OCI-LY7 (cell line): ENCODE measurements around the gene STK35. TPM values are rescaled to one million over a fixed set of nuclear protein-coding genes. Genes with fewer than 3 reads are reported as not detected.

ENCODE experiments used
- BruUV-seq: library from RNA; stranded (reverse); fragments of 400-500 nt; replicated peaks from 2 replicates; lab custom pipeline; 2021; lab: Mats Ljungman, UMichigan
- CTCF ChIA-PET: fragments of 300-600 bp; sonication (Branson Sonifier 250); formaldehyde crosslinking; loops from one replicate; lab custom pipeline; 2022; ENCODE audit warnings: antibody characterized with exemption; ENCODE audit not compliant: unreplicated experiment; lab: Charles Lee
- POLR2A ChIA-PET: fragments of 300-600 bp; sonication (Branson Sonifier 250); formaldehyde crosslinking; loops from one replicate; lab custom pipeline; 2022; ENCODE audit warnings: antibody characterized with exemption; lab: Charles Lee
- DNase-seq: peaks from one replicate; pipeline ENCODE4 v3.0.0-alpha.2; 2015; ENCODE audit warnings: low spot score
- H2AFZ ChIP-seq: fragments of 200-600 bp; sonication (generic), shearing (Covaris generic); 2 replicates; pipeline ENCODE4 v1.6.1; 2014; ENCODE audit warnings: mild to moderate bottlenecking, antibody characterized with exemption, low read length, moderate library complexity
- H3K27ac ChIP-seq: fragments of 200-600 bp; sonication (generic); 2 replicates; pipeline ENCODE4 v1.5.1; 2014; ENCODE audit warnings: mixed run types, low read depth, mild to moderate bottlenecking, moderate library complexity, low read length, inconsistent platforms; ENCODE audit not compliant: poor library complexity, severe bottlenecking
- H3K36me3 ChIP-seq: fragments of 200-600 bp; sonication (generic); 2 replicates; pipeline ENCODE4 v1.6.1; 2014; ENCODE audit warnings: mild to moderate bottlenecking, antibody characterized with exemption, low read length, moderate library complexity, mixed read lengths; ENCODE audit not compliant: insufficient read depth
- H3K4me1 ChIP-seq: fragments of 200-600 bp; sonication (generic); 2 replicates; pipeline ENCODE4 v1.5.1; 2014; ENCODE audit warnings: mild to moderate bottlenecking, low read length; ENCODE audit not compliant: insufficient read depth, poor library complexity, severe bottlenecking
- H3K4me2 ChIP-seq: fragments of 200-600 bp; sonication (generic); 2 replicates; pipeline ENCODE4 v1.6.1; 2014; ENCODE audit warnings: mild to moderate bottlenecking, low read length
- H3K4me3 ChIP-seq: fragments of 200-600 bp; sonication (generic); 2 replicates; pipeline ENCODE4 v1.5.1; 2014; ENCODE audit warnings: mild to moderate bottlenecking, low read depth, low read length; ENCODE audit not compliant: poor library complexity, severe bottlenecking
- H3K79me2 ChIP-seq: fragments of 200-600 bp; sonication (generic); 2 replicates; pipeline ENCODE4 v1.6.1; 2016; ENCODE audit warnings: low read depth, mild to moderate bottlenecking, low read length, moderate library complexity, mixed read lengths; ENCODE audit not compliant: insufficient read depth
- H3K9me2 ChIP-seq: fragments of 200-600 bp; sonication (generic); 2 replicates; pipeline ENCODE4 v1.6.1; 2016; ENCODE audit warnings: mild to moderate bottlenecking, low read length, mixed read lengths; ENCODE audit not compliant: insufficient read depth
- H3K9me3 ChIP-seq: fragments of 200-600 bp; sonication (generic); 2 replicates; pipeline ENCODE4 v1.6.1; 2014; ENCODE audit warnings: mild to moderate bottlenecking, mixed run types, low read length, mixed read lengths
- H4K20me1 ChIP-seq: fragments of 200-600 bp; sonication (generic); 2 replicates; pipeline ENCODE4 v1.6.1; 2014; ENCODE audit warnings: mild to moderate bottlenecking, antibody characterized with exemption, low read length, moderate library complexity, mixed read lengths; ENCODE audit not compliant: insufficient read depth
- CTCF ChIP-seq: fragments of 200-600 bp; sonication (generic); conservative IDR thresholded peaks from 2 replicates; pipeline ENCODE4 v1.5.1; 2014; ENCODE audit warnings: mild to moderate bottlenecking, antibody characterized with exemption, low read length, moderate library complexity, mixed read lengths
- EZH2phosphoT487 ChIP-seq: fragments of 200-600 bp; sonication (generic); IDR thresholded peaks from 2 replicates; pipeline ENCODE4 v1.6.1; 2018; ENCODE audit warnings: low read depth, borderline replicate concordance, mild to moderate bottlenecking, mixed run types, antibody characterized with exemption, low read length, moderate library complexity, mixed read lengths
- intact Hi-C: fragments of 100-400 bp; cut with micrococcal nuclease; formaldehyde crosslinking; loops from one replicate; pipeline ENCODE4 v1.10.0; 2022; ENCODE audit not compliant: unreplicated experiment
- total RNA-seq, 2 experiments: library from RNA; depleted of rRNA in 1 of 2; stranded (reverse); fragments of >200 nt in 1 of 2; shearing (Covaris generic) in 1 of 2; gene quantifications; 2 replicates each; pipeline ENCODE4 v1.2.3, GENCODE V29; 2014 to 2022

The STK35 gene
- total RNA-seq, 2 experiments from 2014 or later, result 21.4 to 22.3 TPM

GRCh38 chr20:2125474-2126112 is 24.0 kb downstream of the STK35 start:
- POLR2A ChIA-PET, result interaction anchor here (0.9 to 1.1 kb wide), 2 partner anchors 22 to 32 kb away, joined by 5 read pairs; no protein-coding TSS in a partner anchor
- CTCF ChIA-PET, result interaction anchor here (1.0 kb wide), 1 partner anchor 11 kb away, joined by 3 read pairs; no protein-coding TSS in a partner anchor

GRCh38 chr20:2127238-2127637 is 25.6 kb downstream of the STK35 start:
- H3K27ac ChIP-seq, result no peak overlapping the region
- H3K4me1 ChIP-seq, result peaks cover 24% of the 10 kb centered on the region
- no peak for TF ChIP-seq EZH2phosphoT487
- TF ChIP-seq CTCF, result no peak
- peaks cover 40% of the 10 kb centered on the region; the same call in 1 of the 2 replicates for H3K36me3 ChIP-seq
- H3K4me3 ChIP-seq, result no peak overlapping the region
- H3K4me2 ChIP-seq, result no peak overlapping the region
- H3K9me2 ChIP-seq, result no peaks in the 10 kb centered on the region
- H4K20me1 ChIP-seq, result peaks cover 27% of the 10 kb centered on the region; the same call in 1 of the 2 replicates
- H3K9me3 ChIP-seq, result no peaks in the 10 kb centered on the region
- intact Hi-C loops, result no loop called here
- BruUV-seq, result no TSS peak
- H3K79me2 ChIP-seq, result peaks cover 64% of the 10 kb centered on the region
- ChIA-PET CTCF (interaction anchor here (0.6 kb wide), 1 partner anchor 1286 kb away, joined by 3 read pairs; no protein-coding TSS in a partner anchor), POLR2A (no interaction called here)
- no peak overlapping the region for H2AFZ ChIP-seq
- DNase-seq, result no peak

More at GRCh38 chr20:2125474-2126112, 24.0 kb downstream of the STK35 start:
- peak overlapping the region; percentile 59; the same call in 1 of the 2 replicates for H3K4me2 ChIP-seq
- no peak for DNase-seq
- intact Hi-C loops, result no loop called here
- no peaks in the 10 kb centered on the region for H3K9me2 ChIP-seq
- no TSS peak for BruUV-seq
- H3K9me3 ChIP-seq, result no peaks in the 10 kb centered on the region
- H3K4me3 ChIP-seq, result no peak overlapping the region
- peak overlapping the region; percentile 78 for H3K27ac ChIP-seq
- 0 out of 2 replicates have a peak, but pooled peaks cover 22% of the 10 kb centered on the region for H4K20me1 ChIP-seq
- no peak for TF ChIP-seq CTCF
- no peak for TF ChIP-seq EZH2phosphoT487
- H3K4me1 ChIP-seq, result peaks cover 24% of the 10 kb centered on the region
- H2AFZ ChIP-seq, result no peak overlapping the region
- peaks cover 50% of the 10 kb centered on the region; the same call in 1 of the 2 replicates for H3K36me3 ChIP-seq
- peaks cover 68% of the 10 kb centered on the region for H3K79me2 ChIP-seq

DNA sequence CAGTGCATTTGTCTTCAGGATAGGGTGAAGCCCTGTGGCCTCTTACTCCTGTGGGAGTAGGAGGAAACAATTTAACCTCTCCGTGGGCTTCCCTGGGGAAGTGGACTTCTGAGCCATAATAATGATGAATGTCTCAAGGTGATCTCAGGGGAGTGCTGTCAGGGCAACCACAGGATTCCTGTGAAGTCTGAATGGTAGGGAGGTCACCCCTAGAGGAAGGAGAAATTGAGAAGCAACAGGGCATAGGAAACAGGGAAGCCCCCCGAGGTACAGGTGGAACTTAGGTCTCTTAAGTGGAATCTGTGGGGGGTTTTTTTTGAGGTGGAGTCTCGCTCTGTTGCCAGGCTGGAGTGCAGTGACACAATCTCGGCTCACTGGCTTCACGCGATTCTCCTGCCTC is 26.9 kb downstream of the STK35 start:
- Histone ChIP-seq H3K27ac (no peak overlapping the region), H3K4me3 (no peak overlapping the region), H4K20me1 (peaks cover 27% of the 10 kb centered on the region; the same call in 1 of the 2 replicates), H3K9me3 (no peaks in the 10 kb centered on the region), H3K36me3 (peaks cover 36% of the 10 kb centered on the region; the same call in 1 of the 2 replicates), H3K4me1 (peaks cover 21% of the 10 kb centered on the region), H3K79me2 (peaks cover 51% of the 10 kb centered on the region; the same call in 1 of the 2 replicates), H3K4me2 (no peak overlapping the region), H3K9me2 (no peaks in the 10 kb centered on the region), H2AFZ (no peak overlapping the region)
- intact Hi-C loops, result no loop called here
- TF ChIP-seq EZH2phosphoT487, result no peak
- TF ChIP-seq CTCF, result no peak
- POLR2A ChIA-PET, result no interaction called here
- no peak for DNase-seq
- CTCF ChIA-PET, result no interaction called here
- no TSS peak for BruUV-seq
